Heart left ventricle (tissue), 13 donors: ENCODE measurements around the gene DNAJC5.

Source experiments
- POLR2A ChIP-seq, 2 donors: fragments of 450-650 bp; IDR thresholded peaks; one replicate each; pipeline ENCODE4 v1.6.1; 2017; ENCODE audit warnings: antibody characterized with exemption in 2 of 2, mild to moderate bottlenecking in 2 of 2, moderate library complexity in 2 of 2
- TF ChIP-seq, protein P1 (sequence below), 12 donors: fragments of 200-600 bp; sonication (generic) in 4 of 12; IDR thresholded peaks; one replicate each; pipeline versions ENCODE4 v1.5.0 to v1.8.0; 2018 to 2022; ENCODE audit warnings: antibody characterized with exemption in 12 of 12, mild to moderate bottlenecking in 5 of 12
- donor health status: ischemic (EF 13 %, LVEDD 7.1; RV severe dilation, severe dysfunction).
- donor health status: DM: no; HTN: yes; CAD: no.
- donor health status: DM: no; HTN: no; CAD: no.
- donor health status: ischemic (EF 25% LVEDD 6.9; RV normal size, moderate dysfunction).
- donor health status: ischemic (EF 25% LVEDD 5.7; RV mildly dilated, moderate dysfunction).
- donor health status: ischemic (EF 35%, LVEDD 5.7; RV mildly dilated, moderate dysfunction).
- donor health status: nonischemic (EF 11% LVEDD 7.7; RV severe dilation, severe dysfunction).
- donor health status: DM: yes; HTN: yes; CAD: no.
- donor health status: PGD.
- donor health status: ischemic (EF 29% LVEDD 5.4; RV normal size, mild dysfunction).
- donor health status: nonischemic (EF 23%, LVEDD 6.1; RV moderate dilation, normal function).

- TF ChIP-seq, protein P1, sequence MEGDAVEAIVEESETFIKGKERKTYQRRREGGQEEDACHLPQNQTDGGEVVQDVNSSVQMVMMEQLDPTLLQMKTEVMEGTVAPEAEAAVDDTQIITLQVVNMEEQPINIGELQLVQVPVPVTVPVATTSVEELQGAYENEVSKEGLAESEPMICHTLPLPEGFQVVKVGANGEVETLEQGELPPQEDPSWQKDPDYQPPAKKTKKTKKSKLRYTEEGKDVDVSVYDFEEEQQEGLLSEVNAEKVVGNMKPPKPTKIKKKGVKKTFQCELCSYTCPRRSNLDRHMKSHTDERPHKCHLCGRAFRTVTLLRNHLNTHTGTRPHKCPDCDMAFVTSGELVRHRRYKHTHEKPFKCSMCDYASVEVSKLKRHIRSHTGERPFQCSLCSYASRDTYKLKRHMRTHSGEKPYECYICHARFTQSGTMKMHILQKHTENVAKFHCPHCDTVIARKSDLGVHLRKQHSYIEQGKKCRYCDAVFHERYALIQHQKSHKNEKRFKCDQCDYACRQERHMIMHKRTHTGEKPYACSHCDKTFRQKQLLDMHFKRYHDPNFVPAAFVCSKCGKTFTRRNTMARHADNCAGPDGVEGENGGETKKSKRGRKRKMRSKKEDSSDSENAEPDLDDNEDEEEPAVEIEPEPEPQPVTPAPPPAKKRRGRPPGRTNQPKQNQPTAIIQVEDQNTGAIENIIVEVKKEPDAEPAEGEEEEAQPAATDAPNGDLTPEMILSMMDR (IDR thresholded peaks at IDR 0.05): no peak
- no peak for TF ChIP-seq POLR2A (IDR thresholded peaks at IDR 0.05)
Observed at GRCh38 chr20:63940071-63940471, 45.1 kb downstream of the DNAJC5 start.
